MM.1S (cell line): ENCODE measurements around the gene MACROD2.
"Not testable (repeated sequence)": the region's sequence is repeated elsewhere in the genome, so short reads cannot be mapped to it uniquely, and the experiment has no call there.

Source experiments
- DNase-seq: peaks from one replicate; pipeline ENCODE4 v3.0.0-alpha.2; 2015
- H2AFZ ChIP-seq: fragments of 300-600 bp; sonication (generic); 2 replicates; pipeline ENCODE4 v1.6.0; 2016; ENCODE audit warnings: antibody characterized with exemption, low read length
- H3F3A ChIP-seq: fragments of 300-600 bp; sonication (generic); 2 replicates; pipeline ENCODE4 v1.6.1; 2016; ENCODE audit warnings: mild to moderate bottlenecking, antibody characterized with exemption, low read length, moderate library complexity, mixed read lengths; ENCODE audit not compliant: insufficient read depth
- H3K27ac ChIP-seq: fragments of 300-600 bp; sonication (generic); 2 replicates; pipeline ENCODE4 v1.5.1; 2016; ENCODE audit warnings: mild to moderate bottlenecking, low read length
- H3K27me3 ChIP-seq: fragments of 300-600 bp; sonication (generic); replicated peaks from 2 replicates; pipeline ENCODE4 v1.6.0; 2016; ENCODE audit warnings: low read length; ENCODE audit not compliant: insufficient read depth
- H3K36me3 ChIP-seq: fragments of 300-600 bp; sonication (generic); replicated peaks from 2 replicates; pipeline ENCODE4 v1.6.1; 2016; ENCODE audit warnings: mild to moderate bottlenecking, low read length, mixed read lengths; ENCODE audit not compliant: insufficient read depth
- H3K4me1 ChIP-seq: fragments of 300-600 bp; sonication (generic); 2 replicates; pipeline ENCODE4 v1.6.1; 2016; ENCODE audit warnings: low read length, mixed read lengths
- H3K4me2 ChIP-seq: fragments of 300-600 bp; sonication (generic); 2 replicates; pipeline ENCODE4 v1.6.0; 2016; ENCODE audit warnings: low read depth, low read length
- H3K4me3 ChIP-seq: fragments of 300-600 bp; sonication (generic); 2 replicates; pipeline ENCODE4 v1.5.1; 2016; ENCODE audit warnings: low read length, mixed read lengths
- H3K79me2 ChIP-seq: fragments of 300-600 bp; sonication (generic); 2 replicates; pipeline ENCODE4 v1.6.1; 2016; ENCODE audit warnings: mixed run types, low read length, mixed read lengths
- H3K9ac ChIP-seq: fragments of 300-600 bp; sonication (generic); 2 replicates; pipeline ENCODE4 v1.6.1; 2016; ENCODE audit warnings: low read length, mixed read lengths
- H3K9me2 ChIP-seq: fragments of 300-600 bp; sonication (generic); replicated peaks from 2 replicates; pipeline ENCODE4 v1.6.1; 2016; ENCODE audit warnings: mild to moderate bottlenecking, low read length, mixed read lengths; ENCODE audit not compliant: insufficient read depth
- H3K9me3 ChIP-seq: fragments of 300-600 bp; sonication (generic); replicated peaks from 2 replicates; pipeline ENCODE4 v1.6.1; 2016; ENCODE audit warnings: mild to moderate bottlenecking, low read length, mixed read lengths; ENCODE audit not compliant: insufficient read depth
- H4K20me1 ChIP-seq: fragments of 300-600 bp; sonication (generic); 2 replicates; pipeline ENCODE4 v1.6.1; 2016; ENCODE audit warnings: mild to moderate bottlenecking, low read length, moderate library complexity, mixed read lengths; ENCODE audit not compliant: insufficient read depth
- EZH2 ChIP-seq: fragments of 300-600 bp; sonication (generic); optimal IDR thresholded peaks from 2 replicates; pipeline ENCODE3; 2017; ENCODE audit warnings: low read depth, mild to moderate bottlenecking, antibody characterized with exemption, low read length, mixed read lengths
- EZH2phosphoT487 ChIP-seq: fragments of 300-600 bp; sonication (generic); IDR thresholded peaks from 2 replicates; pipeline ENCODE4 v1.6.1; 2018; ENCODE audit warnings: antibody characterized with exemption, low read length
- TF ChIP-seq, protein P1 (sequence below): fragments of 300-600 bp; sonication (generic); IDR thresholded peaks from 2 replicates; pipeline ENCODE4 v1.5.1; 2016; ENCODE audit warnings: antibody characterized with exemption, low read length, mixed read lengths

Gene MACROD2

DNA sequence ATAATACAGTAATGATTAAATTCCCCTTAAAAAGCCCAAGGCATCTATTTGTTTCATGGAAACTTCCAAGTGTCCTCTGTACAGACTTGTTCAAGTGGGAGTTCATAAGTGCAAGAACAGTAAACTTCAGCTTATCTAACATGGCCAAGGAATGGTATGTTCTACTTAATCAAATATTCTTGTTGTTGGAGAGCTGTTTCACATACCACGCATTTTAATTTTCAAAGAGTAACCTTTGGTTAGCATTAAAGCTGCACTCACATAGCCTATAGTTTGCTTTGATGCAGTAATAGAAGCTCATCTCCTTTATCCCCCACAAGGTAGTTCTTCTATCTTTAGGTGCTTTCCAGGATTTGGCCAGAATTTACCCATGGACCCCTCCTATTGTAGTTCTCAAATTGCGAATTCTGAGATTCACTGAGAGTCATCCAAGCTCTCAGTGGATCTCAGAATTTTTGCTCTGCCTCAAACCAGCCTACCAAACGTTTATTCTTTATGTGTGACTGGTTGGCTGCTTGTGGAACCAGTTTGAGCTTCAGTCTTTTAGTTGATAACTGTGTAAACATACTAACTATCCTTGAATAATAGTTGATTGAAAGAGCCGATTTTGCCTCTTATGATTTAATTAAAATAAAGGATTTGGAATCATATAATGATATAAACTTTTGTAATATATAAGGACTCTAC is 1010.1 kb downstream of the MACROD2 start:
- H3K9me2 ChIP-seq = no peaks in the 10 kb centered on the region
- no peaks in the 10 kb centered on the region for H4K20me1 ChIP-seq
- TF ChIP-seq EZH2 (no peak), EZH2phosphoT487 (no peak)
- TF ChIP-seq, protein P1, sequence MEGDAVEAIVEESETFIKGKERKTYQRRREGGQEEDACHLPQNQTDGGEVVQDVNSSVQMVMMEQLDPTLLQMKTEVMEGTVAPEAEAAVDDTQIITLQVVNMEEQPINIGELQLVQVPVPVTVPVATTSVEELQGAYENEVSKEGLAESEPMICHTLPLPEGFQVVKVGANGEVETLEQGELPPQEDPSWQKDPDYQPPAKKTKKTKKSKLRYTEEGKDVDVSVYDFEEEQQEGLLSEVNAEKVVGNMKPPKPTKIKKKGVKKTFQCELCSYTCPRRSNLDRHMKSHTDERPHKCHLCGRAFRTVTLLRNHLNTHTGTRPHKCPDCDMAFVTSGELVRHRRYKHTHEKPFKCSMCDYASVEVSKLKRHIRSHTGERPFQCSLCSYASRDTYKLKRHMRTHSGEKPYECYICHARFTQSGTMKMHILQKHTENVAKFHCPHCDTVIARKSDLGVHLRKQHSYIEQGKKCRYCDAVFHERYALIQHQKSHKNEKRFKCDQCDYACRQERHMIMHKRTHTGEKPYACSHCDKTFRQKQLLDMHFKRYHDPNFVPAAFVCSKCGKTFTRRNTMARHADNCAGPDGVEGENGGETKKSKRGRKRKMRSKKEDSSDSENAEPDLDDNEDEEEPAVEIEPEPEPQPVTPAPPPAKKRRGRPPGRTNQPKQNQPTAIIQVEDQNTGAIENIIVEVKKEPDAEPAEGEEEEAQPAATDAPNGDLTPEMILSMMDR = no peak
- no peaks in the 10 kb centered on the region for H3F3A ChIP-seq
- no peaks in the 10 kb centered on the region for H3K79me2 ChIP-seq
- H3K27ac ChIP-seq = no peak overlapping the region
- H3K4me3 ChIP-seq = no peak overlapping the region
- H3K36me3 ChIP-seq = no peaks in the 10 kb centered on the region
- H3K9me3 ChIP-seq = no peaks in the 10 kb centered on the region
- no peak overlapping the region for H3K9ac ChIP-seq
- no peak overlapping the region for H3K4me2 ChIP-seq
- no peaks in the 10 kb centered on the region for H3K27me3 ChIP-seq
- no peaks in the 10 kb centered on the region for H3K4me1 ChIP-seq
- no peak for DNase-seq
- H2AFZ ChIP-seq = no peak overlapping the region

DNA sequence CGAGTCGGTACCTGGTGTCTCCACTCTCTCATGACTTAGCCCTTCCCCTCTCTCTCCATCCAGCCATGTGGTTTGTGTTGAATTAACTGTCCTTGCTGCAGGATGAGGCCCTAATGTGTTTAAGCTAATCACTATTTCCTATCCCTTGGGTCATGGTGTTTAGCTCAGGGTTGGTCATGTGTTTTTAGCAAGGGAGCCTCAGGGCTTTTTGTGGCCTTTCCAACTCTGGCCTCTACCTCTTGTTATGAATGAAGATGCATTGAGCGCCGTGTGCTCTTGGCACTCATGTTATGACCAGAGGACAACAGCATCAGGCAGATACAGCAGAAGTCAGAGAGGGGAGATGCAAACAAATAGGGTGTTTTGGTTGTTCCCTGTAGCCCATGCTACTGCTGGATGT is 1016.3 kb downstream of the MACROD2 start:
- H3K9ac ChIP-seq = no peak overlapping the region
- no peaks in the 10 kb centered on the region for H3K4me1 ChIP-seq
- H3K9me3 ChIP-seq = no peaks in the 10 kb centered on the region
- TF ChIP-seq EZH2phosphoT487 (no peak), EZH2 (no peak)
- TF ChIP-seq, protein P1 = no peak
- no peak overlapping the region for H2AFZ ChIP-seq
- H3K9me2 ChIP-seq = no peaks in the 10 kb centered on the region
- H3K27me3 ChIP-seq = no peaks in the 10 kb centered on the region
- no peaks in the 10 kb centered on the region for H3K36me3 ChIP-seq
- no peaks in the 10 kb centered on the region for H3K79me2 ChIP-seq
- no peak for DNase-seq
- no peaks in the 10 kb centered on the region for H4K20me1 ChIP-seq
- H3K4me3 ChIP-seq = no peak overlapping the region
- no peaks in the 10 kb centered on the region for H3F3A ChIP-seq
- no peak overlapping the region for H3K27ac ChIP-seq
- H3K4me2 ChIP-seq = no peak overlapping the region

DNA sequence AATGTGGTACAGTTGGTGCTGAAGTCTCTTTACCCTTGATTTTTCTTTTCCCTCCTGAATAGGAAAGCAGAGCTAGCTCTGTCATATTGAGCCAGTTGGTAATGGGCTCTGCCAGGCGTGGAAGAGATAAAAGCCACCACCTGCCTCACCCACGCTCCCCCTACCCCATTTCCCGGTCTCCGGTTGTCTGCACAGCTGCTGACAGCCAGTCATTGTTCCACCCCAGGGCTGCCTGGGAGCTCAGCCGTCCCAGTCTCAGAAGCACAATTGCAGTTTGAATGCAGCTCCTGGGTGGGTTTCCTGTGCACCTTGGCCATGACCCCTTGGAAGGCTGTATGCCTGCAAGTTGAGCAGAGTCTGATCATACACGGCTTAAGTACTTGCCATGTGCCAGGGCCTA is 1017.2 kb downstream of the MACROD2 start:
- Histone ChIP-seq H3K79me2 (no peaks in the 10 kb centered on the region), H3F3A (no peaks in the 10 kb centered on the region), H3K4me2 (no peak overlapping the region), H3K9me2 (no peaks in the 10 kb centered on the region), H3K4me1 (no peaks in the 10 kb centered on the region), H3K9ac (no peak overlapping the region), H3K4me3 (no peak overlapping the region), H4K20me1 (no peaks in the 10 kb centered on the region), H3K36me3 (no peaks in the 10 kb centered on the region), H3K27me3 (no peaks in the 10 kb centered on the region), H3K9me3 (no peaks in the 10 kb centered on the region), H3K27ac (no peak overlapping the region), H2AFZ (no peak overlapping the region)
- TF ChIP-seq EZH2 = no peak
- no peak for TF ChIP-seq EZH2phosphoT487
- TF ChIP-seq, protein P1 = no peak
- DNase-seq = no peak

DNA sequence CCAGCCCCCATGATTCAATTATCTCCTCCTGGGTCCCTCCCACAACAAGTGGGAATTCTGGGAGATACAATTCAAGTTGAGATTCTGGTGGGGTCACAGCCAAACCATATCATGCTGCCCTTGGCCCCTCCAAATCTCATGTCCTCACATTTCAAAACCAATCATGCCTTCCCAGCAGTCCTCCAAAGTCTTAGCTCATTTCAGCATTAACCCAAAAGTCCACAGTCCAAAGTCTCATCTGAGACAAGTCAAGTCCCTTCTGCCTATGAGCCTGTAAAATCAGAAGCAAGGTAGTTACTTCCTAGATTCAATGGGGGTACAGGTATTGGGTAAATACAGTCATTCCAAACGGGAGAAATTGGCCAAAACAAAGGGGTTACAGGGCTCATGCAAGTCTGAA is 1021.6 kb downstream of the MACROD2 start:
- H3F3A ChIP-seq, H3K9me2 ChIP-seq, H3K27ac ChIP-seq, H3K9ac ChIP-seq, H3K4me1 ChIP-seq, H3K36me3 ChIP-seq, H2AFZ ChIP-seq, H3K4me2 ChIP-seq, DNase-seq, H4K20me1 ChIP-seq, H3K79me2 ChIP-seq, H3K9me3 ChIP-seq, H3K27me3 ChIP-seq, H3K4me3 ChIP-seq: not testable (repeated sequence)
